GM21515 (cell line): ENCODE measurements around the gene SYNE1.
A peak's percentile ranks its signal among the peaks of the same experiment; 100 is the strongest.
"Not testable (repeated sequence)": the region's sequence is repeated elsewhere in the genome, so short reads cannot be mapped to it uniquely, and the experiment has no call there.

Experiments used
- ATAC-seq: cut with Tn5 transposase; IDR thresholded peaks from one replicate; pipeline ENCODE4 v1.9.1; 2021; ENCODE audit not compliant: unreplicated experiment

SYNE1 gene

DNA sequence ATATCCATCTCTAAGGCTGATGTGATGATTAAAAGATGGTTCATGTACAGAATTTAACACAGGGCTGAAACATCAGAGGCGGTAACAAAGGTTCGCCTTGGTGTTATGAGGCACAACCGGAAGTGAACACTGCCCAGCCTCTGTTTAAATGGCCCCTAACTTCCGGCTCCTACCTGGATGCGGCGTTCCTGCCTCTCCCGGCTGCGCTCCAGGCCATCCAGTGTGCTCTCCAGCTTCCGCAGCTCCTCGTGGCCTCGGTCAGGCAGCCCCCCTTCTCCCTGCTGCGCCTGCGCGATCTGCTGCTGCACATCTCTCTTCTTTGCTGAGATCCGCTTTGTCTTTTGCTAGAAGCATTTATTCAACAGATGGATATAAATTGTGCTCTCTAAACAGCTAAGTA is 195.3 kb downstream of the SYNE1 start:
- ATAC-seq, result no peak

DNA sequence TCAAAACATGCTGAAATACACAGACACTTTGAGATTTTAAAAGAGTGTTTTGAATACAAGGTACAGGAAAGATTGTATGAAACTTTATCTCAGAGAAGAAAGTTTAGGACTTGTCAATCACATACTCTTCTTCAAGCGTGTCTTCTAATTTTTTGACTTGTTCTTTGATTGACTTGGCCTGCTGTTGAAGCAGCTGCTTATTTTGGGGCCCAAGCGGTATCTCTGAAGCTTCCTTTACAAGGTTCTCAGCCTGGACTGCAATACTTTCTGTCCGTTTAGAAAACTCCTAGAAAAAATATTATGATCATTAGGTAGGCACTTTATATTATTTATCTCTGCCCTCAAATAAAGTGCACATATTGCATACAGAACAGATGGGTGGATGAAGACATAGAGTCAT is 201.3 kb downstream of the SYNE1 start:
- no peak for ATAC-seq

DNA sequence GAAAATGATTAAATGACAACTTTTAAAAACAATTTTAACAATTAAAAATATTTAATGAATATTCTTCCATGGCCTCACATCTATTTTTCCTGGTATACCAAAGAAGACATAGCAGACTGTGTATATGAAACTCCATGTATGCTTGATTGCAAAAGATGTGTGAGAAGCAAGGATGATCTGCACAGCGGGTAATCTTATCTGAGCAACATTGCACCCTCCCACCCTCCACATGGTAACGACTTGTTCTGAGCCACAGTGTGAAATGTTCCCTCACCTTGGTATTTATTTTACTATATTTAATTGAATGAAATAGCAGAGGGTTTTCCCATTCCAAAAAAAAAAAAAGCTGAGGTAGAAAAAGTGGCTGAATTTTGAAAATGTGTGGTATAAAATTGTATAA is 204.4 kb downstream of the SYNE1 start:
- ATAC-seq, result no peak

GRCh38 chr6:152428126-152428525 is 209.0 kb downstream of the SYNE1 start:
- ATAC-seq, result no peak

DNA sequence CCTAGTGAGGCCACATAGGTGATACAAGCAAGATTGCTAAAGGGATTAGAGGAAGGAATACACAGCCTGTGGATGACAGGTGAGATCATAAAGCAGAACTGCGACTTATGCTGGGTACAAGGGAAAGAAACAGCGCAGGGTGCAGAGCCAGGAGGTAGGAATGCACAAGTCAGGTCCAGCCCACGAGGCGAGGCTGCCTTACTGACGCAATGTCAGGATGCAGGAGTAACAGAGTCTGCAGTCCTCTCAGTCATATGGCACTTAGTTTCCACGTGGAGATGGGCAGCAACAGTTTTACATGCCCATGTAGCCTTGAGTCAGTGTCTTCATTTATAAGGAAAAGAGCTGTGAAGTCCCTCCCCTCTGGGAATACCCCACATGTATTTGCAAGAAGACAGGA is 210.9 kb downstream of the SYNE1 start:
- no peak for ATAC-seq

GRCh38 chr6:152423216-152424103 is 213.7 kb downstream of the SYNE1 start:
- ATAC-seq, result peak; percentile 65

GRCh38 chr6:152421496-152421895 is 215.7 kb downstream of the SYNE1 start:
- ATAC-seq, result not testable (repeated sequence)

DNA sequence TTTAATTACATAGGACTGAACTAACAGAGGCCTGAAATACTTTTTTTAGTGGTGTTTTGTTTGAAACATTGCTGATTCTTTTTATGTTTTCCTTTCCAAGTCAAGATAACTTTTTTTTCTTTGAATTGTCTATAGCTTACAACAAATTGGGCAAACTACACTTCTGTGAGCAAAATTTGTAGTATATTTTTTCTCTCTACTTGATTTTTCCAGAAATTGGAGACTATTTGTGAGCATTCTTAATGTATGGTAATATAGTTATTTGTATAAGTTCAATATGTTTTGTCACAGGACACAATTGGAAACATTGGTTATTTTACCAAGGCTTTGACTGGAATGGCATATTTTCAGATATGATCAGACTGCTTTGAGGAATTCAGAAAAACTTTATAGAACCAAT is 216.5 kb downstream of the SYNE1 start:
- no peak for ATAC-seq

DNA sequence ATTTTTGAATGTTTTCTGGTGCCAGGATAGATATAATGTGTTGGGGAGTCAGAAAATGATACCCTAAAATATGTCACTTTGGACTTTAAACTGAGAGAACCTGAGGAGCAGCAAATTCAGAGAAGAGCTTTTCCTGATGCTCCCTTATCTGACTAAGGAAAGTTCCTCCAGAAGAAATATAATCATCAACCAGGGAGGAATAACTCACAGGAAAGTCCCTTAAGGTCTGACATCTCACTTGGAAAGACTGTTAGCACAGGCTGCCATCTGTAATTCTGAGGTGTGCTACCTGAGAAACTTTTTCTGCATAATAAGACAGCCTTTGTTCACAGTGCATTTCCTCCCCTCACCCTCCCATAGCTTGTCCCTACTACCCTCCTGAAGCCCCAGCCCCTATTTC is 218.6 kb downstream of the SYNE1 start:
- no peak for ATAC-seq

- no peak for ATAC-seq
These were observed 220.5 kb downstream of the SYNE1 start for GRCh38 chr6:152416652-152417051.

DNA sequence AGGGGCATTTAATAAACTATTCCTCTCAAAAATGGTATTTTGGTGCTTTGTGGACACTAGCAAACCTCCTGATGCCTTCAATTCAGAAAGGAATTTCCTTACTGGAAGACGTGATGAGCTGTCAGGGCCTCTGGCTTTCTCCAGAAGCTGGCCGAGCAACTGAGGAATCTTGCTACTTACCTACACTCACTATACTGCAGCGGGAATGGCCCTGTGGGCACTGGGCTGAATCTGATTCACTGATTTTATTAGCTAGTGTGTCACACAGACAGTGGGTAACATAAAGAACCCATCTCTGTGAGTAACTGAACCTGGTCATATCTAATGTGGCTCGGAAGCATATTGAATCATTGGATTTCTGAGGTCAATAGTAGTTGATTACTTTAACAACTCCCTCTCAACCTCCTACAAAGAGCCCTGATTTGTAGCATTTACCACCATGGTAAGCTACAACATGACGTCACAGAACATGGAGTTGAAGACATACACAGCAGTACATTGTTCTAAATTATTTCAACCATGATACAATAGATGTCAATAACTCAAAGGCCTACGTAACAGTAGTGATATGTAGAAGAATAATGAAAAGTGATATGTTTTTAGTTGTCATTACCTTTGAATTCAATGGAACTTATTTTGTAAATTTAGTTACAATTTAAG is 232.1 kb downstream of the SYNE1 start:
- ATAC-seq, result no peak

GRCh38 chr6:152404086-152404857 is 232.9 kb downstream of the SYNE1 start:
- no peak for ATAC-seq

DNA sequence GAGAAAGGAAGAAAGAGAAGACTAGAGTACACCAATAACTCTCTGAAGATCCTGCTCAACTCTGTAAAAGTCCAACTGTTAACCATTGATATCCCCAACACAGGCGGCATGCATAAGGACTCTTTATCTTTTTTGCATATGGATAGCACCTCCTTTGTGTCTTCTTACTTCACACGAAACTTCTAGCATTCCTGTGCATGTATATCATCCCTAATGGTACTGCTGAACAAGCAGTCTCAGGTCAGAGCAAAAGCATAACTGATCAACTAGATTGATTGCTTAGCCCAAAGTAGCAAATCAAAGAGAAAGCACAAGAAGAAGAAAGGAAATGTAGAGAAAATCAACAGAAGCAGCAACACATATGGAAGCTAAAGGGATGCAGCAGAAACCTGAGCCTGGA is 234.4 kb downstream of the SYNE1 start:
- ATAC-seq, result no peak

DNA sequence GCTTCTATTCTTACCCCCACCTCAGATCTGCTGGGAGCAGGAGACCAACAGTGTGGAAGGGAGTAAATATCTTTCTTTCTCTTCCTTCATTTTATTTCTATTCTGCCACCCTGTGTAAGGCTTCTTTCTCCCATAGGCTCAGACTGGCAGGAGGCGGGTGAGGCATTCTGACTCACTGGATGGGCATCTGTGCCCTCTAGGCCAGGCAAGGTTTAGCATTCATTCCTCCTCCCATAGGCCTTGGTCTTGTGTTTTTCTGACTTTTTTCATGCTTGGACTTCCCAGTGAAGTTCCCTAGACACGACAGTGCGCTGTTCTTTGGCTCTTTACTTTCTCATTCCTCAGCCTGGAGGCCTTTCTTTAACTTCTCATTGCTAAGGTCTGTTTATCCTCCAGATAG is 235.2 kb downstream of the SYNE1 start:
- ATAC-seq, result no peak

DNA sequence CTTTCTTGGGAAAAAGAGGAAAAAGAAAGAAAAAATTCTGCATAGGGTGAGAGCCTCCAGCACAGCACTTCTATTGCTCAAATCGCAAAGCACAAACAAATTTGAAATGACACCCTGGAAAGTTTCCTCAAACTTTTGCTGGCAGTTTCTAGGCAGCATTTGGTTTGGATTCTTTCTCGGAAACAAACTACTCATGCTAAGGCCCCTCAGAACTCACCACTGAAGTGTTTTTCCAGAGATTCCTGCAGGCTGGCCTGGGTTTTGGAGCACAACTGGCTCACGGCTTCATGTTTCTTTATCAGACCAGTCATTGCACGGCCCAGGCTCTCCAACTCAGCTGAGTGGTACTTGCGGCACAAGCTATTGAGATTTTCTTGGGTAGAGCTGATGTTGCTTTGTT is 237.8 kb downstream of the SYNE1 start:
- ATAC-seq, result no peak

GRCh38 chr6:152398993-152399392 is 238.2 kb downstream of the SYNE1 start:
- no peak for ATAC-seq

DNA sequence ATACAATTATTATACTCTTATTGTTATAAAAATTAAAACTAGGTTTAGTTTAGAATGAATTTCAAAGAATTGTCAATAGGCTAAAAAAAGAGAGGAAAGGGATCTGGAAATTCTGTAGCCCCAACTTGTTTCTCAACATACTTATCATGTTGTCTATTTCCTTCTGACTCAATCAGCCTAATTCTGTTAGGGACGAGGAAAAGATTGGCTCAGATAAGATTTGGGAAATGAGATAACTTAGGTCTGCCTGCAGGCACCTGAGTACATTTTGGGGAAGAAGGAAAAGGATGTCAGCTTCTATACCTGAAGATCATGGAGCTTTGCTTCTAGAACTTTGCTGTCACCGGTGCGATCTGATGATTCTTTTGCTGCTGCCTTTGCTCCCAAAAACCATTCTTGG is 238.8 kb downstream of the SYNE1 start:
- no peak for ATAC-seq

DNA sequence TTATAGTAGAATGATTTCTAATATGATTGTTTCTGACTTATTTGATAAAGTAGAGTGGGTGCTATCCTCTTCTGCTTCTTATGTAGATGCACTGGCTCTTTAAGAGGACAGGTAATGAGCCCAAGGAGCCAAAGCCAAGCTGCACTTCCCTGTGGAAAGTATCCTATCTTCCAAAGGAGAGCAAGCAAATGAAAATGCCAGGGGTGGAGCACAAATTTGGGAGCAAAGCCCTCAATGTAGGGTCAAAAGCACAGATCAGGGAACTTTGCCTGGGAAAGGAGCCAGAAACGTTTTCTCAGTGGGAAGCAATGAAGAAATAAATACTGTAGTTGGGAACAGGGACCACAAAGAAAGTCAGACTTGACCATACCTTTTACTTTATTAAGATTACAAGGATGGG is 242.9 kb downstream of the SYNE1 start:
- ATAC-seq, result no peak

DNA sequence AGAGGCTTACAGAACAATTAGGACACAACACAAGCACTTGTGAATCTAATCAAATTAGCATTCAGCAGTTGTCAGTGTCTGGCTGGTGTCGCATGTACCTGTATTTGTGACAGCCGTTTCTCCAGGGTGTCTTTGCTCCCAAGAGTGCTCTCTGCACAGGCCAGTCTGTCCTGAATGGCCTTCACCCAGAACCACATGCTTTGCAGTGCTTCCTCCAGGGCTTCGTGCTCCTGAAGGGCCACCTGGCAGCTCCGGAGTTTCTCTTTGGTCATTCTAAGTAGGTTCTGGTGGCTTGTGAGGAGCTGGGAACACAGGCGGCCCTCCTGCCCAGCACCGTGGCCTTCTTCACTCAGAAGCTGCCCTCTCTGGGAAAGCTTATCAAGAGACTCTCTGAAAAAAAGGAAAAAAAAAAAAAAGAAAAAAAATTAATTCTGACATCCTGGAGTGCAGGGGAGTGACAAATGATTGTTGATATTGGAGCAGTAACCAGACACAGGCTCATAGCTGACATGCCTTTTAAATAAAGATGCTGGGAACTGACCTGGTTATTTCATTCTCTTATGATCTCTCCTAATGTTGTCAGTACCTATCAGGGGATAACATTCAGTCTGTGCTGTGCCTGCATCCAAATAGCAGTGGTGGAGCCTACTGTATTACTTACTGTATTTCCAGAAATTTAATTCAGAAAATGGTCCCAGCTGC is 245.8 kb downstream of the SYNE1 start:
- no peak for ATAC-seq

DNA sequence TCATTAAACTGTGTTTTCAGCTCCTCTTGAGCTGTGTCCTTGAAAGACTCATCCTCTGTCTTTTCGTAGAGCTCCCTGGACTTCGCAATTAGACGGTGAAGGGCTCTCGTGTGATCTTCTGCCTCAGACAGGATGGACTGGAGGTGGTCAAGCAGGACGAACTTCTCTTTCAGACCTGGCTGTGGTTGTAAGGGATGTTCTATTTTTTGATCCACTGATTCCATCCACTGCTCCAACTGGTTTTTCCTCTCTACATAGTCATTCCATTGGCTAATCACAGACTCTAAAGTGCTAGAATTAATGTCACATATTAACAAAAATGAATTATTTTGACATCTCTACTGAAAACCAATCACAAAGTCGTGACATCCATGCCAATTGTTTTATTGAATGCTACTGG is 250.1 kb downstream of the SYNE1 start:
- no peak for ATAC-seq

DNA sequence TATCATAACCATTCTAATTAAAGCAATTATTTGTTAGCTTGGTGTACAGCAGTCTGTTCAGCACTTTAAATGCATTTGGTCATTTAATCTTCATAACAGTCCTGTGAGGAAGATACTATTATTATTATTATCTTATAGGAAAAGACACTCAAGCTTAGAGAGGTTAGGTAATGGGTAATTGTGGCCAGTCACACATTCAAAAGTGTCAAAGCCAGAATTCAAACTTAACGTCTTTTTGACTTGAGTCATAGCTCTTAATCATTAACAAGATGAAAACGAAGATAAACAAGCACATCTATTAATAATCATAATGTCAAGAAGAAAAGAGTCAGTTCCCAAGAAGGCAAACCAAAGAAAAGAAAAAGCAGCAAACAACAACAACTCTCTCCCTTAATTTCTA is 251.0 kb downstream of the SYNE1 start:
- ATAC-seq, result no peak
